HG02763 (cell line): ENCODE data around the gene HOXC6.

Experiments used
- ATAC-seq: cut with Tn5 transposase; IDR thresholded peaks from one replicate; pipeline ENCODE4 v1.9.1; 2021; ENCODE audit warnings: mild to moderate bottlenecking, moderate library complexity; ENCODE audit not compliant: unreplicated experiment

HOXC6 gene

DNA sequence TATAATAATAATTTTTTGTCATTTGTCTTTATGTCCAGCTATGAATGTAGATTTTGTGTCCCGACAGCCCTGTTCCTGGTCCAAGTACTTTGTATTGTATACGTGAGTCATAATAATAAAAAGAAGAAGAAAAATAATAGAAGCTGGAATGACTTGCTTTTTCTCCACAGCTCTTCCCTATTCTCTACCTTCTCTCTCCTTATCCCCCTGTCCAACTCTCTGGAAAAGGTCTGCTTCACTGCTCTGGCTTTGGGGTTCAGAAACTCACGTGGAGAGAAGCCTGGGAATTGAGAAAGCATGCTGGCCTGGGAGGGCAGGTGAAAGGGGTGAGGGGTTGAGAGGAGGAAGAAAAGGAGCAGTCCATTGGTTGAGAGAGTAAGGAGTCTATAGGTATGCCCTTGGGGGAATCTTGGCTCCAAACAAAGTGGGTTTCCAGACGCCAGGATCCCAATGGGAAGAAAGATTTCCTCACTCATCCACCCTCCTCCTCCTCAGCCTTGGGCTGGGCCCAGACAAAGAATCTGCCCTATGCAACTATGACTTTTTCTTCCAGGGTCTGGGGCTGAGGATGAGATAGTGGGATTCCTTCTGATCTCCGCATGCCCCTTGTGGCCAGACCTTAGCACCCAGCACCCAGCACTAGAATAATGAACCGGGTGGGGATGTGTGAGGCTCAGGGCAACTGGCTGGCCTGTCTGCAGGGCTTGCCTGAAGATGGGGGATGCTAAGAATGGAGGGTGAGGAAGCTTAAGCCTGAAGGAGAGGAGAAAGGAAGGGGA, 15.4 kb upstream of the HOXC6 start:
- ATAC-seq, result no peak

- ATAC-seq, result no peak
Observed at GRCh38 chr12:54014377-54015017, 13.7 kb upstream of the HOXC6 start.

DNA sequence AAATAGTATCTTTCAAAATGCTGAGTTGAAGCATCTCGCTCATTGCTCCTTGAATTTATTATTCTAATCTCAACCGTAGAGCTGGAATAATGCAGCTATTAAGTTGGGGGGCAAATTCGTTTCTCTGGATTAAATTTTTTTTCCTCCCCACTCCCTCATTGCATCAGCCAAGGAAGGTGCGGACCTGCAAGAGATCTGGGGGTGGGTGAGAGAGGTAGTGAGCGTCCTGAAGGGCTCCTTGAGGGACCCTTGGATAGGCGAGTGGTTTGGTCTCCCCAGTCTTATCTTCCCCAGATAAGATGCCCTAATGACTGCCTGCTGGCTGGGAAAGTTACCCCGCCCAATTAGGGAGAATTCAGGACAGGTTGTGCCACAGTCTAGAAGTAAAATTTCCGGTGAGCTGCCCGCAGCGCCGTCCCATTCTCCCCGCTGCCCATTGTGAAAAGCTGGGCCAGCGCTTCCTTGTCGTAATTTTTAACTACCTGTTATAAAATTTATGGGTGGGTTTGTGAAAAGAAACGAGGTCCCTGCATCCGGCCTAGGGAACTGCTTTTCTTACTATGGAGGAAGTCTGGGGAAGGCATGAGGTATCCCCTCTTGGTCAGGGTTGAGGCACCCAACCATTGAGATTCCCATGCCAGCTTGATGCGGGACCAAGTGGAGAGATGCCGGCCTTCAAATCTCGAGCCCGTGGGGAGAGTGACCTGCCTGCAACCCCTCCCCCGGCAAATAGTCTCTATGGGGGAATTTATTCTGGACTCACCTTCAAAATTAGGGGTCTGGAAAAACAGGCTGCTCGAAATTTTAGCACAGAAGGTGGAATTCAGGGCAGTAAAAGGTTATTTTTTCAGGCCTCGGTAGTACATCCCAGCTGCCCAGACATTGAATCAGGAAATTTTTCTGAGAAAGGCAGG, 13.0 kb upstream of the HOXC6 start:
- no peak for ATAC-seq

GRCh38 chr12:54016051-54016450, 12.2 kb upstream of the HOXC6 start:
- ATAC-seq, result no peak

DNA sequence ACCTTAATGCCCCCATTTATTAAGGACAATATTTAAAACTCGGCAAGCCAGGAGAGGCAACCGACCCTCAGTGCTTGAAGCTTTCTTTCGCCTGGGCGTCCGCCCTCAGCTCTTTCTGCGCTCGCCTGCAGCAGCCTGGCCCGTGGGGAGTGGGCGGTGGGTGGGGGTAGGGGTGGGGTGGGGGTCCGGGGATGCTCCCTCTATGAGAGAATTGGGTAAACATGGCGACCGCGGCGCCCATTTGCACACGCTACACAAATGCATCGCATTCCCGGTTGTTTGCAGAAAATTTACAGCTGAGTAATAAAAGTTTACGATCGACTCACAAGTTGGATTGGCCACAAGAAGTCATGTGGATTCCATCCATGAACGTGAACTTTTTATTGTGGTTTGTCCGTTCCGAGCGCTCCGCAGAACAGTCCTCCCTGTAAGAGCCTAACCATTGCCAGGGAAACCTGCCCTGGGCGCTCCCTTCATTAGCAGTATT, 11.7 kb upstream of the HOXC6 start:
- no peak for ATAC-seq

- ATAC-seq, result peak; percentile 26
Observed at GRCh38 chr12:54017027-54017788, 11.0 kb upstream of the HOXC6 start.

GRCh38 chr12:54017878-54018467, 10.3 kb upstream of the HOXC6 start:
- ATAC-seq, result peak; percentile 69

DNA sequence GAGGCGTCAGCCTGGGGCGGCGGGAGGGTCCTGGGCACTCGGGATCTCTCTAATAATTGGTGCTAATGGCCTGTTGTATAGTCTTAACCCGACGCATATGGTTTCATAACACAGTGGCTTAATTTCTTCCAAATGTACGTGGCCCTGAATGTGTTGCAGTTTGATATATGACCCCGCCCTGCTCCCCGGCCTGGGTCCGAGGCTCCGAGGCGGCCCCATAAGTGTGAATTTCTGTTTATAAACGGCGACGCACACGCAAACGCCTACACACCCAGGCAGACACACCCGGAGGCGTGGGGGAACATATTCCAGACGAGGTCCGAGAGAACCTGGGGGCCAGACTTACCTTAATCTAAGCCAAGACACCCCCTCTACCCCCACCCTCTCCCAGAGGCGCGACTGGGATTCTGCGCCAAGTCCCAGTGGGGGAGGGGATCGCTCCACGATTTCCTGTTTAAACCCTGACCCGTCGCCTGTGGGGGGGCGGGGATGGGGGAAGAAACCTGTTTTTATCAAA, 9.7 kb upstream of the HOXC6 start:
- no peak for ATAC-seq

DNA sequence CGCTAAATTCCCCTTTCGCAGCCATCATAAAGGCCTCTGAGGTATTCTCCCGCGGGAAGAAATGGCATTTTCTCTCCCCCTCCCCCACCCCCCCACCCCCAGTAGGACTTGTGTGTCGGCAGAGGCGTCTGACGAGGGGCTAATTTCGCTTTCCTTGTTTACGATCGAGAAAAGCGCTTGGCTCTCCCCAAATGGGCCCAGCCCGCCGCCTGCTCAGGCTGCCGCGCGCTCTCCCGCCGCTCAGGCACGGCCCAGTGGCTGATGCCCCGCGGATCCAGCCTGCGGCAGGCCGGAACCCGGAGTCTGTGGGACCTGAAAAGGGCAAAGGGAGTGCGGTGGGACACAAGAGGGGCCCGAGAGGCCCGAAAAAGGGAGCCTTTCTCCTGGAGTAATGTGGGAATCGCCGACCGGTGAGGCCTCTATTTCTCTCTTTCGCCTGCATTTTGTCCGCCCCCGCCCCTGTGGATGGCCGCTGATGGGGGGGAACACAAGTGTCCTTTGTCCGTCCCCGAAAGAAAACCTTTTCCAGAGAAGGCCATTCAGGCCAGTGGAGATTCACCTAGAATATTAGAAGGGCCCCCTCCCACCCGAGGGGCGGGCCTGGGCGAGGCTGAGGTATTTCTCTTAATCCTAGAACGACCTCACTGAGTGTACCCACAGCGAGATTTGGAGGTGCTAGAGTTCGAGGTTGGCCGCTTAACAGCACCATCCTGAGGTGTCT, 9.0 kb upstream of the HOXC6 start:
- ATAC-seq, result no peak

- ATAC-seq, result no peak
Observed at GRCh38 chr12:54019924-54020590, 8.2 kb upstream of the HOXC6 start.

DNA sequence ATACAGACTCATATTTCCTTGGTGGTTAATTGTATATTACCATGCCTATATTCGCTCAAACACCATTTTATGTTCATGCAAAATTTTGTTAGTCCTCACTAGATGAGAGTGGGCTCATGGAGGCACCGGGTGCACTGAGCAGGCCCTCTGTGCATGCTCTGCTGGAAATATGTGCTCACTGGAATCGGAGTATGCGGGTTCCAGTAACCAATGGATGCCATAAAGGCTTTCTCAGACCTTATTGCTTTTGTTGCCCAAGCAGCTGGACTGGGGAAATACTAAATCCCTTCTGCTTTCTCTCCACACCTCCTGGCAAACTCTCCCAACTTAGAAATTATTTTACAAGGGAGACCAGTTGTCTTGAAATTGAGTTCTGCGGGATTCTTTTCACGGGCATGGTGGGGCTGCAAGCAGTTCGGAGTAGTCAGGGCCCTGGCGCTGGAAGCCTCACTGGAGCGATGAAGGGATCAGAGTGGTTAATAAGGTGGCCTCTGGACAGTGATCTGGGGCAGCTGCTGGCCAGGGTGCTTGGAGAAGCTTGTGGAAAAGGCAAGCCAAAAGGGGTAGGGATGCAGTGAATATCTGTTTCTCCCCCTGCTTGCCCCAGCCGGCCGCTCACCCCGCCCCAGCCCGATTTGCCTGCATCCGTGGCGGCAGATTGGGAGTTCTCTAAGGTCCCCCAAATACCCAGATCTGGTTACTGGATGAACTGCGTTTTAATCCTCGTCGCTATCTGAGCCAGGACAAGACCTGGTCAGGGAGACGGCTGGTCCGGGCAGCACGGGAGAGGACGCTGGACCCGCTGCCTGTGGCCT, 7.4 kb upstream of the HOXC6 start:
- no peak for ATAC-seq

- ATAC-seq, result no peak
Observed at GRCh38 chr12:54021432-54022013, 6.7 kb upstream of the HOXC6 start.

DNA sequence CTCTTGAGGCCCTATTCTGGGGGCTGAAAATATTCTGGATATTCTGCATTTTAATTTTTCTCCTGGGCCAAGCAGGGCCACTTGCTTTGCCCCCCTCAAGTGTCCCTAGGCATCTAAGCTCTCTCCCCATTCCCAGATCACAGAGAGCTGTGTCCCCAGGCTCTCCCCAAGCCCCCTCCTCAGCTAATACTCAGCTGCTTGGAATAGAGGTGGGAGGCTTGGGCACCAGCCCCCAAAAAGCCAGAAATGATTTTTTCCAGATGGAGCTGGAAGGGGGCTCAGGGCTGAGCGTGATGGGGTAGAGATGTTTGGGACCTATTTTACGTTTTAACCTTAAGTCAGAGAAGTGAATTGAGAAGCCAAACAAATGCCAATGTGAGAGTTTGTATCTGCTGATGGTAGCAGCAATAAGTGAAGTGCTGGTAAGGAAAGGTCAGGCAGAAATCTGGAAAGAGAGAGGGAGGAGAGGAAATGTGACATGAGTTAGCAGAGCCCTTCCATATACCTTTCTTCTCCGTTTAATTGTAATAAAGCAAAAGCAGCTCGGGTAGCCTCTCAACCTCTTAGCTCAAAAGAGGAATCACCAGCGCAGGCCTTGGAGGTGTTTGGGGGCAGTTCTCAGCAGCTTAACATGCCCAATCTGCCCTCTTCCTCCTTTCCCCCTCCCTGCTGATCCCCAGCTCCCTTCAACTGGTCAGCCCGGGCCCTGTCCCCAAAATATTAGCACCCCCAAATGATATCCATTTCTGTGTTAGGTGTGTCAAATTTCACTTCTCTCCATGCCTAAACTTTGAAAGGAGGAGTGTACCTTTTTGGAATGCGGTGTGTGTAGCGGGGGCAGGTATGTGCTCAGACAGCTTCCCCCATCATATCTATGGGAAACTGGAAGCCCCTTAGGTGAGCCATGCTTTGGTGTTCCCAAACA, 5.0 kb upstream of the HOXC6 start:
- no peak for ATAC-seq

DNA sequence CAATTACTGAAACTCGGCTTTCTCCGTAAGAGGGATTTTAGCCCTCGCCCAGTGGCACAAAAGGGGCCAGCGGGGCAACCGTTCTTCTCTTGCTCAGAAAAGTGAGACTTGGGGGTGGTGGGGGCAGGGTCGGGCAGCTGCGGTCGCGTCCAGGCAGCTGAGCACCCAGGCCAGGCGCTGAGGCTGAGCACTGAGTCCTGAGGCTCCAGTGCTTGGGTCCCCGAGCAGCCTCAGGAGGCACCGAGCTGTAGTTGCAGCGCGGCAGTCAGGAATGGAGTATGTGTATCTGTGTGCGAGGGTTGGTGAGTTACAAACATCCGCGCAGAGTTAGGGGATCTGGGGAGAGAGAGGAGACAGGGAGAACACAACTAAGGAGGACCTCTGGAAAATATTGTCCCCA, 4.1 kb upstream of the HOXC6 start:
- ATAC-seq, result no peak

- no peak for ATAC-seq
Observed at GRCh38 chr12:54024581-54025305, 3.5 kb upstream of the HOXC6 start.
